Kidney (tissue), 14 donors: Measurements from ENCODE around the gene LGMN. TPM values are rescaled to one million over a fixed set of nuclear protein-coding genes. Genes with fewer than 3 reads are reported as not detected.
"Not testable (repeated sequence)": the region's sequence is repeated elsewhere in the genome, so short reads cannot be mapped to it uniquely, and the experiment has no call there.

ENCODE experiments used
- DNase-seq, 5 donors: peaks; one replicate each; pipeline ENCODE4 v3.0.0-alpha.2; 2013 to 2020
- FAIRE-seq: peaks from 2 replicates; lab custom pipeline; 2012; peaks lifted over from hg19 to GRCh38; lab: Jason Lieb, UNC
- H3K27ac ChIP-seq, 2 donors: one replicate each; pipeline ENCODE4 v1.7.0; 2013; ENCODE audit warnings: low read depth in 2 of 2, low read length in 2 of 2, inconsistent platforms in 1 of 2
- H3K27me3 ChIP-seq: one replicate; pipeline ENCODE4 v1.7.1; 2013; ENCODE audit warnings: low read length, inconsistent platforms; ENCODE audit not compliant: control insufficient read depth, insufficient read depth
- H3K36me3 ChIP-seq, 3 donors: one replicate each; pipeline versions ENCODE4 v1.7.0 to v1.7.1; 2013; ENCODE audit warnings: low read length in 3 of 3, control low read depth in 1 of 3, inconsistent platforms in 1 of 3; ENCODE audit not compliant: insufficient read depth in 3 of 3, control insufficient read depth in 2 of 3
- H3K4me1 ChIP-seq, 3 donors: one replicate each; pipeline versions ENCODE4 v1.7.0 to v1.7.1; 2013; ENCODE audit warnings: low read length in 3 of 3, inconsistent platforms in 1 of 3, low read depth in 1 of 3; ENCODE audit not compliant: control insufficient read depth in 2 of 3, insufficient read depth in 2 of 3
- H3K4me3 ChIP-seq, 3 donors: one replicate each; pipeline versions ENCODE4 v1.7.0 to v1.8.1; 2013; ENCODE audit warnings: low read length in 3 of 3, control low read depth in 1 of 3, inconsistent platforms in 1 of 3
- H3K9ac ChIP-seq, 3 donors: one replicate each; pipeline versions ENCODE4 v1.7.0 to v1.7.1; 2013; ENCODE audit warnings: low read length in 3 of 3, control low read depth in 1 of 3, inconsistent platforms in 1 of 3
- H3K9me3 ChIP-seq, 3 donors: one replicate each; pipeline versions ENCODE4 v1.7.0 to v1.7.1; 2013; ENCODE audit warnings: low read length in 3 of 3, control low read depth in 1 of 3, inconsistent platforms in 1 of 3; ENCODE audit not compliant: control insufficient read depth in 2 of 3, insufficient read depth in 1 of 3
- intact Hi-C: fragments of 100-400 bp; cut with DNase I; formaldehyde crosslinking; loops from one replicate; pipeline ENCODE4 v1.11.1; 2022
- polyA plus RNA-seq: library from polyadenylated mRNA; stranded (reverse); fragments of 350-450 nt; fragmentation: Illumina TruSeq; extraction: RNeasy Lipid Tissue Mini Kit (QIAGEN cat#74804); gene quantifications from one replicate; pipeline ENCODE4 v1.2.3, GENCODE V29; 2014; ENCODE audit warnings: low read depth, low replicate concordance; ENCODE audit not compliant: insufficient read depth
- total RNA-seq: library from RNA; stranded (reverse); fragmentation: NEBNext Ultra II Directional; extraction: Animal tissue kit (Norgen Biotek cat#: 25700); gene quantifications from one replicate; pipeline ENCODE4 v1.2.1, GENCODE V29; 2021
- TF ChIP-seq, protein P1 (sequence below): IDR thresholded peaks from 3 replicates; pipeline ENCODE4 v1.5.1; 2012; ENCODE audit warnings: mild to moderate bottlenecking, moderate library complexity, borderline replicate concordance; ENCODE audit not compliant: insufficient read depth; ENCODE audit errors: extremely low read depth
- donor health status: control.
- donor health status: control.
- donor health status: control.
- donor health status: control.
- donor health status: control.
- donor health status: DM: yes; HTN: yes; CAD: no.
- donor health status: Normal renal cell carcinoma (clear cell type).

LGMN gene
- total and polyA plus RNA-seq, 2 donors from 2014 or later = 66.3 to 200 TPM

DNA sequence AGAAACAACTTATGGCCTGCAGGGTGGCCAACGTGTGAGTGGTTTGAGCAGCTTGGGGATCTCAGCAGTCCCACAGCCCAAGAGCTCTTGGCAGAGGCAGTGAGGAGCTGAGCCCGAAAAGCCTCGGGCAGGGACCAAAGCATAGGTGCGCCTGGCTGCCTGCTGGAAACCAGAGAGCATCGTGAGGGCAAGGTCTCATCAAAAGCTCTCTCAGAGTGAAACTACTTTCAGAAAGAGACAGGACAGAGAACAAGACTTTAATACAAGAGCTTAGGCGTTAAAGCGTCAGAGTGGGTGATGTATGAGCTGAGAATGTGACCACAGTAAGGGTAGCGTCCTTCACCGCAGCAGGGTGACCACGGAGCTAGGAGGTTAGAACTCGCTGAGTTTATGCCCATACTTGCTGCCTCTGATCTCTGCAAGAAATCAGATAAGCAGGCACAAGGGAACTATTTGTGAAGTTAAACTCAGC is 30.8 kb downstream of the LGMN start:
- no peaks in the 10 kb centered on the region for H3K27me3 ChIP-seq
- H3K9me3 ChIP-seq = no peaks in the 10 kb centered on the region
- no peak overlapping the region for H3K27ac ChIP-seq
- no peak overlapping the region for H3K4me3 ChIP-seq
- FAIRE-seq (no peak), DNase-seq (no peak)
- intact Hi-C loops = loop anchor here (10.0 kb wide), 1 partner anchor 67 kb away; no protein-coding TSS in a partner anchor
- no peak overlapping the region for H3K9ac ChIP-seq
- H3K36me3 ChIP-seq = peaks cover 0 to 25% (median 5%) of the 10 kb centered on the region in 3 donors
- TF ChIP-seq, protein P1, sequence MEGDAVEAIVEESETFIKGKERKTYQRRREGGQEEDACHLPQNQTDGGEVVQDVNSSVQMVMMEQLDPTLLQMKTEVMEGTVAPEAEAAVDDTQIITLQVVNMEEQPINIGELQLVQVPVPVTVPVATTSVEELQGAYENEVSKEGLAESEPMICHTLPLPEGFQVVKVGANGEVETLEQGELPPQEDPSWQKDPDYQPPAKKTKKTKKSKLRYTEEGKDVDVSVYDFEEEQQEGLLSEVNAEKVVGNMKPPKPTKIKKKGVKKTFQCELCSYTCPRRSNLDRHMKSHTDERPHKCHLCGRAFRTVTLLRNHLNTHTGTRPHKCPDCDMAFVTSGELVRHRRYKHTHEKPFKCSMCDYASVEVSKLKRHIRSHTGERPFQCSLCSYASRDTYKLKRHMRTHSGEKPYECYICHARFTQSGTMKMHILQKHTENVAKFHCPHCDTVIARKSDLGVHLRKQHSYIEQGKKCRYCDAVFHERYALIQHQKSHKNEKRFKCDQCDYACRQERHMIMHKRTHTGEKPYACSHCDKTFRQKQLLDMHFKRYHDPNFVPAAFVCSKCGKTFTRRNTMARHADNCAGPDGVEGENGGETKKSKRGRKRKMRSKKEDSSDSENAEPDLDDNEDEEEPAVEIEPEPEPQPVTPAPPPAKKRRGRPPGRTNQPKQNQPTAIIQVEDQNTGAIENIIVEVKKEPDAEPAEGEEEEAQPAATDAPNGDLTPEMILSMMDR = no peak
- no peaks in the 10 kb centered on the region for H3K4me1 ChIP-seq

DNA sequence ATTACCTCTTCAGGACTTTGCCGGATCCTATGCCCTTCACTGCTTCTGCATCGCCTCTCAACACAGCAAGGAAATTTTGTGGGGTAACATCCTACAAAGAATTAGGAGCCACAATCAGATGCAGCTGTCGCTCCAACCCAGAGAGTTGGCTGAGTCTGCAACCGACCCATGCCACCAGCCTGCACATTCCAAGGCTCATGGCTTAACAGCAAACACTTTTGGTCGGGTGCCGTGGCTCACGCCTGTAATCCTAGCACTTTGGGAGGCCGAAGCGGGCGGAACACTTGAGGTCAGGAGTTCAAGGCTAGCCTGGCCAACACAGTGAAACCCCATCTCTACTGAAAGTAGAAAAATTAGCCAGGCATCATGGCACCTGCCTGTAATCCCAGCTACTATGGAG is 32.3 kb downstream of the LGMN start:
- DNase-seq (no peak), FAIRE-seq (no peak)
- intact Hi-C loops = loop anchor here (10.0 kb wide), 1 partner anchor 69 kb away; no protein-coding TSS in a partner anchor
- Histone ChIP-seq H3K4me1 (no peaks in the 10 kb centered on the region), H3K9me3 (no peaks in the 10 kb centered on the region), H3K36me3 (peaks cover 0 to 27% (median 15%) of the 10 kb centered on the region in 3 donors), H3K27me3 (no peaks in the 10 kb centered on the region), H3K4me3 (no peak overlapping the region), H3K9ac (no peak overlapping the region), H3K27ac (no peak overlapping the region)
- TF ChIP-seq, protein P1 = no peak

DNA sequence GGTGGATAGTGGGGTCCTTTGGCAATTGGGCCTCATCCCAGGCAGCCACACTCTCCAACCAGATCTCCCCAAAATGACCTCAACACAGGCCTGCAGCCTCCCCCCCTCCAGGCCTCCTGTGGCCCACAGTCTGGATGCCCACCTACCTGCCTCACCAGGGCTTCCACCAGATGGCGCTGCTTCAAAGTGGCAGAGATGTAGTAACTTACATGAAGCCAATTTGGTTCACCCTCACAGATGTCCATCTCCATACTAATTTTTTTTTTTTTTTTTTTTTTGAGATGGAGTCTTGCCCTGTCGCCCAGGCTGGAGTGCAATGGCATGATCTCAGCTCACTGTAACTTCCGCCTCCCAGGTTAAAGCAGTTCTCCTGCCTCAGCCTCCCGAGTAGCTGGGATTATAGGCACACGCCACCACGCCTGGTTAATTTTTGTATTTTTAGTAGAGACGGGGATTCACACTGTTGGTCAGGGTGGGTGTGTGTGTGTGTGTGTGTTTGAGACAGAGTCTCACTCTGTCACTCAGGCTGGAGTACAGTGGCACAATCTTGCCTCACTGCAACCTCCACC is 33.6 kb downstream of the LGMN start:
- not testable (repeated sequence) for H3K27me3 ChIP-seq, H3K9me3 ChIP-seq, H3K9ac ChIP-seq, FAIRE-seq, H3K4me1 ChIP-seq, H3K27ac ChIP-seq, H3K4me3 ChIP-seq
- TF ChIP-seq, protein P1 = peak; percentile 66
- peaks cover 0 to 29% (median 19%) of the 10 kb centered on the region in 3 donors for H3K36me3 ChIP-seq
- DNase-seq = peak; percentile 25 to 78 (median 60)
- intact Hi-C loops = loop anchor here (10.0 kb wide), 1 partner anchor 70 kb away; no protein-coding TSS in a partner anchor
